Measurements from ENCODE around the gene KIN.
"Not testable (repeated sequence)": the region's sequence is repeated elsewhere in the genome, so short reads cannot be mapped to it uniquely, and the experiment has no call there.

KIN gene

DNA sequence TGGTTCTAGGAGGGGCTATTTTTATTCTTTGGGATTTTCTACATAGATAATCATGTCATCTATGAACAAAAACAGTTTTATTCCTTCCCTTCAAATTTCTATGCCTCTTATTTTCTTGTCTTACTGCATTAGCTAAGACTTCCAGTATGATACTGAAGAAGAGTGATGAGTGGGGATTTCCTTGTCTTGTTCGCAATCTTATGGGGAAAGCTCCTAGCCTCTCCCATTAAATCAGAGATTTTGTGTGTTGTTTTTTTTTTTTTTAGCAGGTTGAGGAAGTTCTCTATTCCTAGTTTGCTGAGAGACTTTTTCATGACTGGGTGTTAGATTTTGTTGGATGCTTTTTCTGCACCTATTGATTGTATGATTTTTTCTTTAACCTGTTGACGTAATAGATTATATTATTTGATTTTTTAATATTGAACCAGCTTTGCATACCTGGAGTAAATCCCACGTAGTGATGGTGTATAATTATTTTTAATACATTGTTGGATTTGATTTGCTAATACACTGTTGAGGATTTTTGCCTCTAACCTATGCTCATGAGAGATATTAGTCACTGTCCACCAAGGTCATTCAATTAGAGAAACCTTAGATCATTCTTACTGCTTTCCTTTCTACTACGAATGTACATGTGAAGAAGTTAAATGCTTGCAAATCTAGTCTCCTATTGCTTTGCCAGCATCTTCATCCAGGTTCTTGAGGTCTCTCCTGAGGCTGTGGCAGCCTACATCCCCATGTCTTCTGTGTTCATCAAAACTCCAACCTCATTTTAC lies 6.6 kb upstream of the KIN start:
- no peak for DNase-seq (ENCODE audit: low read depth in 2 of 2)

DNA sequence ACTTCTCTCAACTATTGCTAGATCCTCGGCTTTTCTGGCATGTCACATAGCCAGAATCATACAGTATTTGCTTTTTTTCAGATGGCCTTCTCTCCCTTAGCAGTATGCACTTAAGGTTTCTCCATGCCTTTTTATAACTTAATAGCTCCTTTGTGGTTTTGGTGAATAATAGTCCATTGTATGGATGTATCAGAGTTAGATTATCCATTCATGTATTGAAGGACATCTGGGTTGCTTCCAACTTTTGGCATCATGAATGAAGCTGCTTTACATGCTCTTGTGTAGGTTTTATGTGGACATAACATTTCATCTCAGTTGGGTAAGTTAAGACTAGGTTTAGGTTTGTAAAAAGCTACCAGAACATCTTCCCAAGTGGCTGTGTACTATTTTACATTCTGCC lies 4.7 kb upstream of the KIN start:
- no peak for DNase-seq (ENCODE audit: low read depth in 2 of 2)

- DNase-seq (ENCODE audit: low read depth in 2 of 2): no peak
These were observed 1.6 kb upstream of the KIN start for GRCh38 chr10:7789390-7789789.

DNA sequence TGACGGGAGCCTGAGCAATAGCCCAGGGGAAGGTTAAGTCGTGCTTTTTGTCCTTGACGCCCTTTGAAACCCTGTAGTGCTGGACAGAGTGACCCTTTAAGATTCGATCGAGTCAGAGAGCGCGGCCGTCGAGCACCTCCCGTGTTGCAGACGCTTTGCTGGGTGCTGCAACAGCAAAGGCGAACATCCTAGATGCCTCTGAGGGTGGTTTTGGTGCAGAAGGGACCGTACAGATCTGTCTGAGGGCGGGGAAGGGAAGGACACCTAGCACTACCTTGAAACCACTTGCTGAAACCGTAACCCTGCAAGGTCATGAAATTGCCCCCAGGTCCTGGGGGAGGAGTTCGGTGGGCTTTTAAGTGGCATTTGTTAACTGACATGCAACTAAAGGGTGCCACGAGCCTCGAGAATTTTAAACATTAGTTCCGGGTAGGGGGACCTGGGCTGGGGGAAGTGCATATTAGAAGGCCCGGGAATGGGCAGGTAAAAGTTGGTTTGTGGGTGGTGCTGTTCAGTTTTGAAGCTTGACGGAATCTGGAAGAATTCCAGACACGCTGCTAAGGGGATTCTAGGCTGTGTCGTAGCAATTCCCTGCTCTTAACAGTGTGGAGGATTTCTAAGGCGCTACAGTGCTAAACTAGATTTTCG lies 970 bp upstream of the KIN start:
- no peak for DNase-seq (ENCODE audit: low read depth in 2 of 2)

GRCh38 chr10:7787150-7787856 lies 490 bp downstream of the KIN start:
- DNase-seq (ENCODE audit: low read depth in 2 of 2): no peak

DNA sequence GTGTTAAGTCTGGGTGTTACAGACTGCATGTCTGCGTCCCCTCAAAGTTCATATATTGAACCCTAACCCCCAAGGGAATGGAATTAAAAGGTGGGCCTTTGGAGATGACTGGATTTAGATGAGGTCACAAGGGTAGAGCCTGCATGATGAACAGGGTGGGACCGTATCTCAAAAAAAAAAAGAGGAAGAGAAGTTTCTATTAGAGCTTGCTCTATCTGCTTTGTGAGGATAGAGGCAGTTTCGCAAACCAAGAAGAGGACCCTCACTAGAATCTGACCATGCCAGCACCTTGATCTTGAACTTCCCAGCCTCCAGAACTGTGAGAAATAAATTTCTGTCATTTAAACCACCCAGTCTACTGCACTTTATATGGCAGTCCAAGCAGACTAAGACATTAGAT lies 1.4 kb downstream of the KIN start:
- DNase-seq (ENCODE audit: low read depth in 2 of 2): no peak

- not testable (repeated sequence) for DNase-seq (ENCODE audit: low read depth in 2 of 2)
These were observed 5.6 kb downstream of the KIN start for GRCh38 chr10:7782194-7782593.

- no peak for DNase-seq (ENCODE audit: low read depth in 2 of 2)
These were observed 11.0 kb downstream of the KIN start for GRCh38 chr10:7776777-7777176.

DNA sequence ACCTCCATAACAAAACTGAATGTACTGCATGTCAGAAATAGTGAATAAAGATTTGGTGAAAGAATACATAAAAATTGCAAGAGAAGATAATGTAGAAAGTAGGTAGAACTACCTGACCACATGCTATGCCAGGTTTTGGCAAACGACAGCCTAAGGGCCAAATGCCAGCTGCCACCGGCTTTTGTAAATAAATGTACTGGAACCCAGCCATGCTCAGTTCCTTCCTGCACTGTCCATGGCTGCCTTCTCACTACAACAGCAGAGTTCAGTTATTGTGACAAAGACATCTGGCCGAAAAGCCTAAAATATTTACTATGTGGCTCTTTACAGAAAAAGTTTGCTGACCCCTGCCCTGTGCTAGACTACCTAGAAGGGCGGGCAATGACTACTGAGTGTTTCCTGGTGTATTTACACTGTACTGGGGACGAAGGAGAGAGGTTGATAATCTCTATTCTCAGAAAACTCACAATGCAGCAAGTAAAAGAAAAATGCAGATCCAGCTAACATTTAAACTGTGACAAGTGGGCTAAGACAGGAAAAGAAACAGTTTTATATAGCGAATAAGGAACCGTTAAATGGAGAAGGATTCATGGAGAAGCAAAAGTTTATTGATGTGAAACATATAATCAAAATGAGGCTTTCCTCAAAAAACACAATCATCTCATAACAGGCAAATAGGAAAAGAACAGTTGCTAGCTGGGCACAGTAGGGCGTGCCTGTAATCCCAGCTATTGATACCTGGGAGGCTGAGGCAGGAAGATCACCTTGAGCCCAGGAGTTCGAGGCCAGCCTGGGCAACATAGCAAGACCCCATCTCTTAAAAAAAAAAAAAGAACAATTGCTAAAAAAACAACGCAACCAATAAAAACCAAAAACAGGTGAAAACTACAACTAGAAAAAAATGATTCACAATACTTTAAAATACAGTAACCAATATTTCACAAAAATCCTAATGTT lies 13.7 kb downstream of the KIN start:
- no peak for DNase-seq (ENCODE audit: low read depth in 2 of 2)

DNA sequence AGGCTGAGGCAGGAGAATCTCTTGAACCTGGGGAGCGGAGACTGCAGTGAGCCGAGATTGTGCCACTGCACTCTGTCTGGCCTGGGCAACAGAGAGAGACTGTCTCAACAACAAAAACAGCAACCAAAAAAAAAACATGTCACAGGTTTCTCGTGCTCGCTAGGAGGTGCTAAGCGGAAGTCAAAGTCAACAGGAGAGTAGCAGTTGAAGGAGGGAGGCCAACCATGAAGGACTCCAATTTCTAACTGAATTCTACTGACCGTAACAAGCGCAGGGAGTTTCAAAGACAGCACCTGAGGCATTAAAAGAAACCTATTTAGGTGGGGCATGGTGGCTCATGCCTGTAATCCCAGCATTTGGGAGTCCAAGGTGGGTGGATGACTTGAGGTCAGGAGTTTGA lies 19.4 kb downstream of the KIN start:
- no peak for DNase-seq (ENCODE audit: low read depth in 2 of 2)

DNA sequence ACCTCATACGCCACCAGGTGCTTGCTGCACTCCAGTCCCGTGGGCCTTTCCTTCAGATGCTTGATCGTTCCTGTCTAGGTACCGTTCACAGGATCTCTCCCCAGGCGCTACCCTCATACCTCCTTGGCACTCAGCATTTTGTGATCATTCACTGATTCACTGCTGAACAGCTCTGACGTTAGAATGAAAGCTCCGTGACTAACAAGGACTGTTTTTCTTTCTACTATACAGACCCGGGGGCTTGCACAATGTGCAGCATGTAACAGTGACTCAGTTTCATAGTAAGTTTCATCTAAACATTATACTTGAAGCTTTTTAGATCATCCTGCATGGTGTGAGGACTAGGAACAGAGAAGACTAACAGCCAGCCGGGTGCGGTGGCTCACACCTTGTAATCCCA lies 20.6 kb downstream of the KIN start:
- DNase-seq (ENCODE audit: low read depth in 2 of 2): no peak

DNA sequence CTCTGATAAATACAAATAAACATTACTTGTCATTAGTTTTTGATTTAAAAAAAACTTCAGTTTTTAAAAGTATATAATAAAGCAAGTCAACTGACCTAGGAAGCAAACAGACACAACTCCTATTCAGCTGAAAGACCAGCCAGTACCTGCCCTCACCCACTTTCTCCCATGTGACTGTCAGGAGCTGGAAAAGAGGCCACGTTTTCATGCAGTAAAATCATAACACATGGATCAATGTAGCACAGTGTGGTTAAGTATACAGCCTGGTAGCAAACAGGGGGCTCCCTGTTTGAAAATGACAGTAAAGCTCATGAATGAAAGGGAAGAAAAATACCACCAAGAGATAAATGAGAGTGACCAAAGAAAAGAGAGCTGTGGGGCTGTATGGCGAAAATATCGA lies 21.6 kb downstream of the KIN start:
- DNase-seq (ENCODE audit: low read depth in 2 of 2): no peak

DNA sequence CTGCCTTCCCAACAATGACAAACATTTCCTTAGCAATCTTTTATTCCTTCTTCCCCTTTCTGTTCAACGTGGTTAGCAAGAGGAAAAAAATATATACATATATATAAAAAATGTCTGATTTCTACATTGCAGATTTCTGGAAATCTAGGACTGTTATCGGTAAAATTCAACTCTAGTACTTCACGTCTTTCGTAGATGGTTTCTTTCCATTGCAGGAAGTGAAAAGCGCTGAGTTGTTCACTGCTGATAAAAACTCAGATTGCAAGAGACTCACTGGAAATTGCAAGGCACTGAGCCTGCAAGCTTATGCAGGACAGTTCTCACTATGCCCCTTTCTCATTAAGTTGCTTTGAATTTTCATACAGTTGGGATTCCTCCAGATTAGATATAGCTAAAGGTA lies 23.9 kb downstream of the KIN start:
- no peak for DNase-seq (ENCODE audit: low read depth in 2 of 2)

DNA sequence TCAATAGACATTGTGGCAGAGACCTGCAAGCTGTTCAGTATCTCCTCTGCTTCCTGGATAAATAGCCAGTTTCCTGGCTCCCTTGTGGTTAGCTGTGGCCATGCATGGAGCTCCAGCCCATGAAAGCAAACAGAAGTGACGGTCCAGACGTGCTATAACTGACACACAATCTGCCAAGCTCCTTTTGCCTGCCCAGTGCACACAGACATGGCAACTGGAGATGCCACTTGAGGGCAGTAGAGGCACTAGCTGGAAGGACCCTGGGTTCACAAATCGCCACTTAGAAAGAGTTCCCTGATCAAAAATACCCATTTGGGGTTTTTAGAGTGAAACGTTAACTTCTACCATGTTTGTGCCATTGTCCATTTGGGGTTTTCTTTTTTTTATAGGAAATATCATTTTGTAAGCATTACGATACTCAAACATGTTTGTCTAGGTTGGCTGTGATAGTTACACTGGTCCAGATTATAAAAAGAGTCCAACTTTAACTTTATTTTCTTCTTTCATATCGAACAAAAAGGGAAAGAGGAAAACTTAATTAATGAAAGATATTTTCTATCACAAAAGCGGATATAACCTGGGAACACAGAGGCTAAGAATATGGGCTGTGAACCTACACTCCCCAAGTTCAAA lies 31.3 kb downstream of the KIN start:
- peak in 1 of 2 donors; percentile 2 for DNase-seq (ENCODE audit: low read depth in 2 of 2)

DNA sequence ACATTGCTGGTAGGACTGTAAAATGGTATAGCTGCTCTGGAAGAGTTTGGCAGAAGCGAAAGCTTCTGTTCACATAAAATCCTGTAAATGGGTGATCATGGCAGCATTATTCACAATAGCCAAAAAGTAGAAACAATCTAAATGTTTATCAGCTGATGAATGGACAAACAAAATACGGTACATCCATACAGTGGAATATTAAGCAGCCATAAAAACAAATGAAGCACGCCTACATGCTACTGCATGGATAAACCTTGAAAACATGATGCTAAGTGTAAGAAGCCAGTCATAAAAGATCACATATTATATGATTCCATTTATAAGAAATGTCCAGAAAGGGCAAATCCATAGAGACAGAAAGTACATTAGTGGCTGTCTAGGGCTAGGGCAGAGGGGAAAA lies 32.7 kb downstream of the KIN start:
- no peak for DNase-seq (ENCODE audit: low read depth in 2 of 2)

DNA sequence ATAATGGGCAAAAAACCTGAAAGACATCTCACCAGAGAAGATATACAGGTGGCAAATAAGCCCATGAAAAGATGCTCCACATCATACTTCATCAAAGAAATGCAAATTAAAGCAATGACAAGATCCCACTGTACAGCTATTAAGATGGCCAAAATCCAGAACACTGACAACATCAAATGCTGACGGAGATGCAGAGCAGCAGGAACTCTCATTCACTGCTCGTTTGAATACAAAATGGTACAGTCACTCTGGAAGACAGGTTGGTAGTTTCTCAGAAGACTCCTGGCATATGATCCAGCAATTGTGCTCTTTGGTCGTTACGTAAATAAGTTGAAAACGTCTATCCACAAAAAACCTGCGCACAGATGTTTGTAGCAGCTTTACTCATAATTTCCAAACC lies 35.5 kb downstream of the KIN start:
- no peak for DNase-seq (ENCODE audit: low read depth in 2 of 2)

DNA sequence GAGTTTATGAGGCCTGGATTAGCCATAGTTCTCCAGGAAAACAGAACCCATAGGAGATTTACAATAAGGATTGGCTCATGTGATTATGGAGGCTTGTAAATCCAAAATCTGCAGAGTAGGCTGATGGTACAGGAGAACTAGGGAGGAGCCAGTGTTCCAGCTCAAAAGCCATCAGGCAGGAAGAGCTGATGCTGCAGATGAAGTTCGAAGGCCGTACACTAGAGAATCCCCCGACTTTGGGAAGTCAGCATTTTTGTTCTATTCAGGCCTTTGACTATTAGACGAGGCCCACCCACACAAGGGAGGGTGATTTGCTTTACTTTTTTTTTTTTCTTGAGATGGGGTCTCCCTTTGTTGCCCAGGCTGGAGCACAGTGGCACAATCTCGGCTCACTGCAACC lies 37.6 kb downstream of the KIN start:
- DNase-seq (ENCODE audit: low read depth in 2 of 2): no peak

DNA sequence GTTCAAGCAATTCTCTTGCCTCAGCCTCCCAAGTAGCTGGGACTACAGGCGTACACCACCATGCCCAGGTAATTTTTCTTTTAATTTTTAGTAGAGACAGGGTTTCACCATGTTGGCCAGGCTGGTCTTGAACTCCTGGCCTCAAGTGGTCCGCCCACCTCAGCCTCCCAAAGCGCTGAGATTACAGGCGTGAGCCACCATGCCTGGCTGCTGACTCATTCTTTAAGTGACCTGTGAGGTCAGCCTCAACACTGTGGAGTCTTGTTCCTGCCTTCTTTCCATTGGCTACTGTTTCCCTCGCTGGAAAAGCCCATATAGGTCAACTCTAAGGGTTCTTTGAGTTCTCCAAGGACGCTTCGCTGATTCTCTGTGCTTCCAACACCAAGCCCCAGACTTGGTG lies 39.2 kb downstream of the KIN start:
- not testable (repeated sequence) for DNase-seq (ENCODE audit: low read depth in 2 of 2)

GRCh38 chr10:7744307-7744706 lies 43.5 kb downstream of the KIN start:
- no peak for DNase-seq (ENCODE audit: low read depth in 2 of 2)

DNA sequence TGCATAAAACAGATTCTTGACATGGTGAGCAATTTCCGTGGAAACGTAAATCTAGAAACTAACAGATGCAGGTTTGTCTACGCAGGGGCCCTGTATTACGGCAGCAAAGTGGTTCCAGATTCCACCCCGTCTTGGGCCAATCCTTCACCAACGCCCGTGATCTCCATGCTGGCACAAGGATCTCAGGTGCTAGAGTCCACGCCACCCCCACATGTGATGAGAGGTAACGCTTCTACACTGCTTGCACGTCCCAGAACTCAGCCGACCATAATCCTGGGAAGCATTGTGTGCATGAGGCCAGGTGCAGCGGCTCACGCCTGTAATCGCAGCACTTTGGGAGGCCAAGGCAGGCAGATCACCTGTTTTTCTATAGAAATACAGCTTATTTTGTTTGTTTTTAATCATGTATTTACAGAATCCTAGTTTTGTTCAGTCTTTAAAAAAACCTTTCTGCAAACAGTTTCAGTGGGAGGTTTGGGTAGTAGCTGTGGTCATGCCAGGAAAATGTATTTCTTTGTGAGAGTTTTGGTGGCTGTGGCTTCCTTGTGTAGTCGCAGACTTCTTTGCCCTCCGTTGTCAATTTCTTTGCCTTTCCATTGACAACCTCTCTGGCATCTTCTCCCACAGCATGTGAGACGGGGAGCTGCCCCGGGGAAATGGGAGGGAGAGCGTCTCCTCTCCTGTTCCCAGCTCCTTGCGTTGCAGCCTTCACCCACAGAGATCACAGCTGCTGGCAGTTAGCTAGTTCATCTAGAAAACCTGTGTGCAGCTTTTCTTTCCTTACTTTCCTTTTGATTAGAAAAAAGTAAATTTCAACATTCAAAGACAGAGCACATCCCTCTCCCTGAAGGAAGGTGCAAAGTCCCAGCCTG lies 49.0 kb downstream of the KIN start:
- no peak for DNase-seq (ENCODE audit: low read depth in 2 of 2)
